Activated B cell treated with CpG ODN at 0.5 μM for 24 hours (primary cell): ENCODE measurements around the gene ZNF689. TPM values are rescaled to one million over a fixed set of nuclear protein-coding genes. Genes with fewer than 3 reads are reported as not detected.

Experiments used
- ATAC-seq: fragments of 200-7000 bp; cut with Tn5 transposase; one replicate; pipeline ENCODE4 v1.10.0; 2021; ENCODE audit warnings: low read depth, mild to moderate bottlenecking, moderate library complexity
- CTCF ChIA-PET: fragments of 350-600 bp; sonication (Branson Sonifier 250); formaldehyde crosslinking; loops from one replicate; lab custom pipeline; 2021; ENCODE audit warnings: antibody characterized with exemption; lab: Charles Lee
- POLR2A ChIA-PET: fragments of 350-600 bp; sonication (Branson Sonifier 250); formaldehyde crosslinking; loops from one replicate; lab custom pipeline; 2021; ENCODE audit warnings: antibody characterized with exemption; lab: Charles Lee
- DNase-seq: peaks from one replicate; pipeline ENCODE4 v3.0.0; 2022
- H3K27ac Mint-ChIP-seq: one replicate; pipeline ENCODE4 v1.8.0; 2020; ENCODE audit warnings: mixed read lengths
- H3K27me3 Mint-ChIP-seq: one replicate; pipeline ENCODE4 v1.8.0; 2021; ENCODE audit warnings: mixed read lengths
- H3K36me3 Mint-ChIP-seq: one replicate; pipeline ENCODE4 v1.8.0; 2021; ENCODE audit warnings: low read depth, mixed read lengths
- H3K4me1 Mint-ChIP-seq: one replicate; pipeline ENCODE4 v1.8.0; 2021; ENCODE audit warnings: mixed read lengths
- H3K4me3 Mint-ChIP-seq: one replicate; pipeline ENCODE4 v1.8.0; 2020; ENCODE audit warnings: mild to moderate bottlenecking, mixed read lengths
- H3K9me3 Mint-ChIP-seq: one replicate; pipeline ENCODE4 v1.8.0; 2020; ENCODE audit warnings: mixed read lengths
- intact Hi-C: fragments of 100-400 bp; cut with micrococcal nuclease; formaldehyde crosslinking; loops from one replicate; pipeline ENCODE4 v1.15.1; 2024
- total RNA-seq: library from RNA; stranded (reverse); gene quantifications from 2 replicates; pipeline ENCODE4 v1.2.3, GENCODE V29; 2022
- TF ChIP-seq, protein P1 (sequence below): fragments of 200-600 bp; IDR thresholded peaks from one replicate; pipeline ENCODE4 v1.8.0; 2022; ENCODE audit warnings: antibody characterized with exemption, mild to moderate bottlenecking

The ZNF689 gene
- total RNA-seq, 1 donor from 2014 or later: 10.1 TPM

DNA sequence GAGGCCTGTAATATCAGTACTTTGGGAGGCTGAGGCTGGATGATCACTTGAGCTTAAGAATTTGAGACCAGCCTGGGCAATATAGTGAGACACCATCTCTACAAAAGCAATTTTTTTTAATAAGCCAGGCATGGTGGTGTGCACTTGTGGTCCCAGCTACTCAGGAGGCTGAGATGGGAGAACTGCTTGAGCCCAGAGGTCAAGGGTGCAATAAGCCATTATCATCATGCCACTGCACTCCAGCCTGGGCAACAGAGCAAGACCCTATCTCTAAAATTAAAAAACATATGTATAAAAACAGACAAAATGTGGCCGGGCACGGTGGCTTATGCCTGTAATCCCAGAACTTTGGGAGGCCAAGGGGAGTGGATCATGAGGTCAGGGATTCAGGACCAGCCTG, 21.5 kb downstream of the ZNF689 start:
- ChIA-PET CTCF (no interaction called here), POLR2A (no interaction called here)
- TF ChIP-seq, protein P1, sequence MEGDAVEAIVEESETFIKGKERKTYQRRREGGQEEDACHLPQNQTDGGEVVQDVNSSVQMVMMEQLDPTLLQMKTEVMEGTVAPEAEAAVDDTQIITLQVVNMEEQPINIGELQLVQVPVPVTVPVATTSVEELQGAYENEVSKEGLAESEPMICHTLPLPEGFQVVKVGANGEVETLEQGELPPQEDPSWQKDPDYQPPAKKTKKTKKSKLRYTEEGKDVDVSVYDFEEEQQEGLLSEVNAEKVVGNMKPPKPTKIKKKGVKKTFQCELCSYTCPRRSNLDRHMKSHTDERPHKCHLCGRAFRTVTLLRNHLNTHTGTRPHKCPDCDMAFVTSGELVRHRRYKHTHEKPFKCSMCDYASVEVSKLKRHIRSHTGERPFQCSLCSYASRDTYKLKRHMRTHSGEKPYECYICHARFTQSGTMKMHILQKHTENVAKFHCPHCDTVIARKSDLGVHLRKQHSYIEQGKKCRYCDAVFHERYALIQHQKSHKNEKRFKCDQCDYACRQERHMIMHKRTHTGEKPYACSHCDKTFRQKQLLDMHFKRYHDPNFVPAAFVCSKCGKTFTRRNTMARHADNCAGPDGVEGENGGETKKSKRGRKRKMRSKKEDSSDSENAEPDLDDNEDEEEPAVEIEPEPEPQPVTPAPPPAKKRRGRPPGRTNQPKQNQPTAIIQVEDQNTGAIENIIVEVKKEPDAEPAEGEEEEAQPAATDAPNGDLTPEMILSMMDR: no peak
- Mint-ChIP-seq H3K4me3 (no peak overlapping the region), H3K27me3 (no peaks in the 10 kb centered on the region), H3K9me3 (no peaks in the 10 kb centered on the region), H3K4me1 (peaks cover 19% of the 10 kb centered on the region), H3K27ac (no peak overlapping the region), H3K36me3 (no peaks in the 10 kb centered on the region)
- intact Hi-C loops: no loop called here
- DNase-seq (no peak), ATAC-seq (no peak)

DNA sequence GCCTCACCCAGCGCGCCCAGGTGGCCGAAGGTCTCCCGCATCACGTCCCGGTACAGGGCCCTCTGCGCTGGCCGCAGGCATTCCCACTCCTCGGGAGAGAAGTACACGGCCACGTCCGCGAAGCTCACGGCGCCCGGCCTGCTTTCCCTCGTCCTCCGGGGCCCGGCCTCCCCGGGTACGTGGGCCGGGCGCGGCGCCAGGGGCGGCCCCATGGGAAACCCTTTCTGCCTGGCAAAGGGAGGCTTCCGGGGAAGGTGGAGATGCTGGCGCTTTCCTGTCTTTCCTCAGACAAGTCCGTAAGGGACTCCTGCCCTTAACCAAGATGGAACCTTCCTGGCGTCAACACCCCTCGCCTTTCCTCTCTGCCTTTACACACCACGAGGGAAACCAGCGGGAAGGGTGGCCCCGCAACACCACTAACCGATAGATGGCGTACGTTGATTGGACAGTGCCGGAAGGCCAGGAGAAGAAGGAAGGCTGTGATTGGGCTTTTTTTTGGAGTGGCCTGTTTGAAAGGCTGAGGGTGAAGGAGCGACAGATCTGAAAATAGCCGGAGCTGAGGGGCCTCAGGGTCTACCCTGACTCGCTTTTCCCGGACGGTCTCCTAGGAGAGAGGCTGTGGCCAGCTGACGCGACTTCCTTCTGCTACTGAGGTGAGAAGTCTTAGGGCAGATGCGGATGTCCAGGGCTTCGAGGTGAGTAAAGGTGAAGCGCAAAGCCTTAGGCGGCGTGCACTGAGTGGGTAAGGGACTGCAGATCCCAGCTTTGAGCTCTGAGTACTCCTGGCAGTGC, 24.6 kb downstream of the ZNF689 start, which contains the start of gene ZNF785:
Gene ZNF785 (minus strand): TSS at position 298 of the 792 bp plus-strand sequence. CDS start 86 bp downstream, at position 212.
- Mint-ChIP-seq H3K36me3 (peaks cover 22% of the 10 kb centered on the region), H3K27me3 (no peaks in the 10 kb centered on the region), H3K9me3 (no peaks in the 10 kb centered on the region), H3K4me3 (peak within 1 kb of the TSS; percentile 85), H3K4me1 (peaks cover 19% of the 10 kb centered on the region), H3K27ac (peak within 1 kb of the TSS; percentile 79)
- peak; percentile 99 for ATAC-seq
- DNase-seq: peak; percentile 76
- intact Hi-C loops: loop anchor here (1.0 kb wide), 7 partner anchors 13 to 337 kb away; partner anchors contain the start of genes DCTPP1, ZNF689 and ZNF764
- TF ChIP-seq, protein P1: no peak
- POLR2A ChIA-PET: interaction anchor here (0.6 to 4.4 kb wide), 19 partner anchors 9 to 402 kb away, joined by 3 to 35 read pairs (median 6); partner anchors contain the start of genes CORO1A, DCTPP1, FBRS and PRR14
- CTCF ChIA-PET: interaction anchor here (1.3 kb wide), 1 partner anchor 50 kb away, joined by 3 read pairs; no protein-coding TSS in a partner anchor

DNA sequence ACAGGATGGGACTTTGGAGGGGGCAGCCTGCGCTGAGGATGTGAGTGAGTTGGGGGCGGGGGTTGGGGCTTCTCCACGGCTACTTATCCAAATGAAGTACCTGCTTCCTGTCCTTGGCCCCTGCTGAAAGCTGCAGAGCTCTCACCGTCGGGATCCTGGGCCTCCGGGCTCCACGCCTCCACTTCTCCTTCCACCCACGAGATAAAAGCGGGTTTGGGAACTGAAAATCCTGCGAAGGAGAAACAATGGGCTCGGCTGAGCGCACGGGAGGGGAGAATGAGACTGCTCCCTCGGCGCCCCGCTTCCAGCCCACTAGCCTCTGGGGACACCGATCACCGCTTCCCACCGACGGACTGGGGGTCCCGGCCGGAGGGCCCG, 25.2 kb downstream of the ZNF689 start:
- H3K36me3 Mint-ChIP-seq: peaks cover 22% of the 10 kb centered on the region
- intact Hi-C loops: loop anchor here (1.0 kb wide), 7 partner anchors 13 to 337 kb away; partner anchors contain the start of genes DCTPP1, ZNF689 and ZNF764
- H3K4me3 Mint-ChIP-seq: peak overlapping the region; percentile 85
- H3K27ac Mint-ChIP-seq: peak overlapping the region; percentile 73
- CTCF ChIA-PET: interaction anchor here (0.8 to 1.3 kb wide), 2 partner anchors 44 to 49 kb away, joined by 3 read pairs; no protein-coding TSS in a partner anchor
- H3K27me3 Mint-ChIP-seq: no peaks in the 10 kb centered on the region
- ATAC-seq (peak; percentile 6), DNase-seq (no peak)
- no peaks in the 10 kb centered on the region for H3K9me3 Mint-ChIP-seq
- peaks cover 19% of the 10 kb centered on the region for H3K4me1 Mint-ChIP-seq
- POLR2A ChIA-PET: interaction anchor here (0.7 to 4.4 kb wide), 14 partner anchors 10 to 155 kb away, joined by 3 to 35 read pairs (median 8); partner anchors contain the start of genes DCTPP1, FBRS, PRR14 and ZNF688
- TF ChIP-seq, protein P1: no peak

DNA sequence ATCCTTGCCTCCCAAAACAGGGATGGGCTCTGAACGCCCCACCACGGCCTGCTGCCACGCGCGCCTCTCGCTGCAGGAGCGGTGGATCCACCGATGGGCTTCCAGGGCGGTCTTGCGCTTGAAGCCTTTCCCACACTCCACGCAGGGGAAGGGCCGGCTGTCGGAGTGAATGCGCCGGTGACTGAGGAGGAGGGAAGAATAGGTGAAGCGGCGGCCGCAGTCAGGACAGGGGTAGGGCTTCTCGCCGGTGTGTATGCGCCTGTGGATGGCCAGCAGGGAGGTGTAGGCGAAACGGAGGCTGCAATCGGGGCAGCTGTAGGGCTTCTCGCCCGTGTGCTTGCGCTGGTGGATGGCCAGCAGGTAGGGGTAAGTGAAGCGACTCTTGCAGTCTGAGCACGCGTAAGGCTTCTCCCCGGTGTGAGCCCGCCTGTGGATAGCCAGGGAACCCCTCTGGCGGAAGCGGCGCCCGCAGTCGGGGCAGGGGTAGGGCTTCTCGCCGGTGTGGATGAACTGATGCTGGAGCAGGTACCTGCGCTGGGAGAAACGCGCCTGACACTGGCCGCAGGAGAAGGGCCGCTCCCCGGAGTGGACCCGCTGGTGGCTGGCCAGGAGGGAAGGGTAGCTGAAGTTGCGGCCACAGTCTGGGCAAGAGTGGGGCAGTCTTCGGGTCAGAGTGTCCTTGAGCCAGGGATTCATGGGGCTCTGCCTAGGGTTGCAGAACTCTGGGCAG, 27.4 kb downstream of the ZNF689 start:
- DNase-seq (no peak), ATAC-seq (no peak)
- intact Hi-C loops: no loop called here
- CTCF ChIA-PET: no interaction called here
- Mint-ChIP-seq H3K27me3 (no peaks in the 10 kb centered on the region), H3K4me1 (peaks cover 19% of the 10 kb centered on the region), H3K9me3 (no peaks in the 10 kb centered on the region), H3K36me3 (peaks cover 33% of the 10 kb centered on the region), H3K27ac (no peak overlapping the region), H3K4me3 (no peak overlapping the region)
- POLR2A ChIA-PET: interaction anchor here (0.6 kb wide), 1 partner anchor 180 kb away, joined by 7 read pairs; no protein-coding TSS in a partner anchor
- TF ChIP-seq, protein P1: no peak
